Measurements from ENCODE around the gene UGT1A6. TPM values are rescaled to one million over a fixed set of nuclear protein-coding genes. Genes with fewer than 3 reads are reported as not detected.
"Not testable (repeated sequence)": the region's sequence is repeated elsewhere in the genome, so short reads cannot be mapped to it uniquely, and the experiment has no call there.

UGT1A6 gene
- total and polyA plus RNA-seq, 2 donors (not counting 1 experiment from before 2014, with no cell fraction given) = not detected

DNA sequence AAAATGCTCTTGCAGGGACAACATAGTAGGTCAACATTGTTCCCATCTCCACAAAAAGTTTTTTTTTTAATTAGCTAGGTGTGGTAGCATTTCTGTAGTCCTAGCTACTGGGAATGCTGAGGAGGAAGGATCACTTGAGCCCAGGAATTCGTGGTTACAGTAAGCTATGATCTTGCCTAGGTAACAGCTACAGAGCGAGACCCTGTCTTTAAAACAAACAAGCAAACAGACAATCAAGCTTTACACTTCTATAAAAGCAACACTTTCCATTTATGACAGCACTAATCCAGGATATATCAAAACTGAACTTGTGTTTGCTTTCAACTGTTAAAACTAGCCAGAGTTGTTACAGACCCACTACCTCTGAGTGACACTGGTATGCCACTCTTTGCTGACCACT, 48.2 kb downstream of the UGT1A6 start:
- H3K79me2 ChIP-seq (ENCODE audit: control insufficient read depth, insufficient read depth, low read length) = no peaks in the 10 kb centered on the region
- DNase-seq (ENCODE audit: low read depth in 2 of 2) = no peak
- H3K27ac ChIP-seq (ENCODE audit: insufficient read depth, low read length) = no peak overlapping the region
- TF ChIP-seq, protein P1, sequence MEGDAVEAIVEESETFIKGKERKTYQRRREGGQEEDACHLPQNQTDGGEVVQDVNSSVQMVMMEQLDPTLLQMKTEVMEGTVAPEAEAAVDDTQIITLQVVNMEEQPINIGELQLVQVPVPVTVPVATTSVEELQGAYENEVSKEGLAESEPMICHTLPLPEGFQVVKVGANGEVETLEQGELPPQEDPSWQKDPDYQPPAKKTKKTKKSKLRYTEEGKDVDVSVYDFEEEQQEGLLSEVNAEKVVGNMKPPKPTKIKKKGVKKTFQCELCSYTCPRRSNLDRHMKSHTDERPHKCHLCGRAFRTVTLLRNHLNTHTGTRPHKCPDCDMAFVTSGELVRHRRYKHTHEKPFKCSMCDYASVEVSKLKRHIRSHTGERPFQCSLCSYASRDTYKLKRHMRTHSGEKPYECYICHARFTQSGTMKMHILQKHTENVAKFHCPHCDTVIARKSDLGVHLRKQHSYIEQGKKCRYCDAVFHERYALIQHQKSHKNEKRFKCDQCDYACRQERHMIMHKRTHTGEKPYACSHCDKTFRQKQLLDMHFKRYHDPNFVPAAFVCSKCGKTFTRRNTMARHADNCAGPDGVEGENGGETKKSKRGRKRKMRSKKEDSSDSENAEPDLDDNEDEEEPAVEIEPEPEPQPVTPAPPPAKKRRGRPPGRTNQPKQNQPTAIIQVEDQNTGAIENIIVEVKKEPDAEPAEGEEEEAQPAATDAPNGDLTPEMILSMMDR (conservative IDR thresholded peaks at IDR 0.05 in 1 of 2, IDR thresholded peaks at IDR 0.05 in 1 of 2; ENCODE audit: low read depth in 1 of 2, low read length in 2 of 2) = no peak
- TF ChIP-seq EZH2 (IDR thresholded peaks at IDR 0.05; ENCODE audit: low read length, missing control alignments) = no peak
- no peaks in the 10 kb centered on the region for H3K36me3 ChIP-seq (ENCODE audit: control insufficient read depth, insufficient read depth, low read length)
- H3K27me3 ChIP-seq (ENCODE audit: control insufficient read depth, insufficient read depth, low read length) = no peaks in the 10 kb centered on the region
- H3K9me3 ChIP-seq (ENCODE audit: control insufficient read depth, insufficient read depth, low read depth, low read length) = no peaks in the 10 kb centered on the region
- H3K4me1 ChIP-seq (ENCODE audit: control insufficient read depth, extremely low read depth, insufficient read depth, low read length) = no peaks in the 10 kb centered on the region
- no peak overlapping the region for H3K9ac ChIP-seq (ENCODE audit: insufficient read depth, low read length)
- H3K4me3 ChIP-seq (replicated peaks in 1 of 4; ENCODE audit: control extremely low read depth in 1 of 4, insufficient read depth in 1 of 4, low read depth in 3 of 4, low read length in 4 of 4) = no peak overlapping the region
- H3K4me2 ChIP-seq (ENCODE audit: extremely low read depth, insufficient read depth, low read length) = no peak overlapping the region
- no peak overlapping the region for H2AFZ ChIP-seq (ENCODE audit: low read length)
- no peaks in the 10 kb centered on the region for H4K20me1 ChIP-seq (ENCODE audit: control insufficient read depth, extremely low read depth, insufficient read depth, low read length)

DNA sequence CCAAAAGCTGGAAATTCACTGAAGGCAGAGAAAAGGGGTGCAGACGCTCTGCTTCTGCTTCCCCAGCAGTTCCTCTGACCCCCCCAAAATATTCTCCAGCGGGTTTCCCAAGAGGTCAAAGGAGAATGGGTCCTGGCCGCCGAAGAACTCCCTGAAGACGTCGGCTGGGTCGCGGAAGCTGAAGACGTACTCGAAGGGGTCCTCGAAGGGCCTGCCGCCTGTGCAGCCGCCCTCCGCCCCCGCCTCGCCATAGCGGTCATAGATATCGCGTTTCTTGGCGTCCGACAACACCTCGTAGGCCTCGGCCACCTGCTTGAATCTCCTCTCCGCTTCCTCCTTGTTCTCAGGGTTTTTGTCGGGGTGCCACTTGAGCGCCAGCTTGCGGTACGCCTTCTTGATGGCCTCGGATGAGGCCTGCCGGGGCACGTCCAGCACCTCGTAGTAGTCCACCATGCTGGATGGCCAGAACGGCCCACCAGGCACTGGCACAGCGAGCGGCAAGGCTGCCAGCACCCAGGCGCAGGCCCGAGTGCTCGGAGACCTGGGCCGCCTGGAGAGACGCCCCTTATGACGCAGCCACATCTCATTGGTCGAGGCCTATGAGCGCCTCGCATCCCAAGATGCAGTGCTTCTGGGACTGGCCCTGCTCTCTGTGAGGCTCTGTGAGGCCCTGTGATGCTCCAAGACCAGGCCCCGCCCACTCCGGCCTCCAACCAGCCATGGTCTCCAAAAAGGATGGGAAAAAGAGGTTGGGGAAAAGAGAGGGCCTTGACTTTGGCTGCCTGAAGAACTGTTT, 51.0 kb downstream of the UGT1A6 start:
- Histone ChIP-seq H2AFZ (ENCODE audit: low read length) (no peak overlapping the region), H3K27me3 (ENCODE audit: control insufficient read depth, insufficient read depth, low read length) (no peaks in the 10 kb centered on the region), H3K4me3 (replicated peaks in 1 of 4; ENCODE audit: control extremely low read depth in 1 of 4, insufficient read depth in 1 of 4, low read depth in 3 of 4, low read length in 4 of 4) (no peak overlapping the region), H3K36me3 (ENCODE audit: control insufficient read depth, insufficient read depth, low read length) (no peaks in the 10 kb centered on the region), H3K4me1 (ENCODE audit: control insufficient read depth, extremely low read depth, insufficient read depth, low read length) (no peaks in the 10 kb centered on the region), H3K27ac (ENCODE audit: insufficient read depth, low read length) (no peak overlapping the region), H3K4me2 (ENCODE audit: extremely low read depth, insufficient read depth, low read length) (no peak overlapping the region), H3K9me3 (ENCODE audit: control insufficient read depth, insufficient read depth, low read depth, low read length) (no peaks in the 10 kb centered on the region), H3K9ac (ENCODE audit: insufficient read depth, low read length) (no peak overlapping the region), H4K20me1 (ENCODE audit: control insufficient read depth, extremely low read depth, insufficient read depth, low read length) (no peaks in the 10 kb centered on the region), H3K79me2 (ENCODE audit: control insufficient read depth, insufficient read depth, low read length) (no peaks in the 10 kb centered on the region)
- no peak for DNase-seq (ENCODE audit: low read depth in 2 of 2)
- TF ChIP-seq EZH2 (IDR thresholded peaks at IDR 0.05; ENCODE audit: low read length, missing control alignments) = no peak
- TF ChIP-seq, protein P1 (conservative IDR thresholded peaks at IDR 0.05 in 1 of 2, IDR thresholded peaks at IDR 0.05 in 1 of 2; ENCODE audit: low read depth in 1 of 2, low read length in 2 of 2) = no peak

- Histone ChIP-seq H3K9ac (ENCODE audit: insufficient read depth, low read length) (no peak overlapping the region), H3K4me1 (ENCODE audit: control insufficient read depth, extremely low read depth, insufficient read depth, low read length) (no peaks in the 10 kb centered on the region), H2AFZ (ENCODE audit: low read length) (no peak overlapping the region), H3K36me3 (ENCODE audit: control insufficient read depth, insufficient read depth, low read length) (no peaks in the 10 kb centered on the region), H3K27ac (ENCODE audit: insufficient read depth, low read length) (no peak overlapping the region), H3K27me3 (ENCODE audit: control insufficient read depth, insufficient read depth, low read length) (no peaks in the 10 kb centered on the region), H3K9me3 (ENCODE audit: control insufficient read depth, insufficient read depth, low read depth, low read length) (no peaks in the 10 kb centered on the region), H3K79me2 (ENCODE audit: control insufficient read depth, insufficient read depth, low read length) (no peaks in the 10 kb centered on the region), H3K4me3 (replicated peaks in 1 of 4; ENCODE audit: control extremely low read depth in 1 of 4, insufficient read depth in 1 of 4, low read depth in 3 of 4, low read length in 4 of 4) (no peak overlapping the region), H3K4me2 (ENCODE audit: extremely low read depth, insufficient read depth, low read length) (no peak overlapping the region), H4K20me1 (ENCODE audit: control insufficient read depth, extremely low read depth, insufficient read depth, low read length) (no peaks in the 10 kb centered on the region)
- no peak for DNase-seq (ENCODE audit: low read depth in 2 of 2)
- no peak for TF ChIP-seq EZH2 (IDR thresholded peaks at IDR 0.05; ENCODE audit: low read length, missing control alignments)
- TF ChIP-seq, protein P1 (conservative IDR thresholded peaks at IDR 0.05 in 1 of 2, IDR thresholded peaks at IDR 0.05 in 1 of 2; ENCODE audit: low read depth in 1 of 2, low read length in 2 of 2) = no peak
Measured at GRCh38 chr2:233745073-233745755, 52.5 kb downstream of the UGT1A6 start.

GRCh38 chr2:233745838-233746237, 53.1 kb downstream of the UGT1A6 start:
- not testable (repeated sequence) for H3K9ac ChIP-seq (ENCODE audit: insufficient read depth, low read length); DNase-seq (ENCODE audit: low read depth in 2 of 2); H3K27me3 ChIP-seq (ENCODE audit: control insufficient read depth, insufficient read depth, low read length); H3K4me1 ChIP-seq (ENCODE audit: control insufficient read depth, extremely low read depth, insufficient read depth, low read length); H3K36me3 ChIP-seq (ENCODE audit: control insufficient read depth, insufficient read depth, low read length); H3K4me2 ChIP-seq (ENCODE audit: extremely low read depth, insufficient read depth, low read length); H3K4me3 ChIP-seq (replicated peaks in 1 of 4; ENCODE audit: control extremely low read depth in 1 of 4, insufficient read depth in 1 of 4, low read depth in 3 of 4, low read length in 4 of 4); H3K9me3 ChIP-seq (ENCODE audit: control insufficient read depth, insufficient read depth, low read depth, low read length); H4K20me1 ChIP-seq (ENCODE audit: control insufficient read depth, extremely low read depth, insufficient read depth, low read length); H2AFZ ChIP-seq (ENCODE audit: low read length); H3K79me2 ChIP-seq (ENCODE audit: control insufficient read depth, insufficient read depth, low read length); H3K27ac ChIP-seq (ENCODE audit: insufficient read depth, low read length)

All from fibroblast of lung (primary cell).